ENCODE results near the gene JMJD8. TPM values are rescaled to one million over a fixed set of nuclear protein-coding genes. Genes with fewer than 3 reads are reported as not detected.

JMJD8 gene
- total and polyA plus RNA-seq, 9 of the 15 experiments (the other 6 are each of a cell fraction or from before 2014, with no cell fraction given): 1.2 to 50.6 (median 29.3) TPM

DNA sequence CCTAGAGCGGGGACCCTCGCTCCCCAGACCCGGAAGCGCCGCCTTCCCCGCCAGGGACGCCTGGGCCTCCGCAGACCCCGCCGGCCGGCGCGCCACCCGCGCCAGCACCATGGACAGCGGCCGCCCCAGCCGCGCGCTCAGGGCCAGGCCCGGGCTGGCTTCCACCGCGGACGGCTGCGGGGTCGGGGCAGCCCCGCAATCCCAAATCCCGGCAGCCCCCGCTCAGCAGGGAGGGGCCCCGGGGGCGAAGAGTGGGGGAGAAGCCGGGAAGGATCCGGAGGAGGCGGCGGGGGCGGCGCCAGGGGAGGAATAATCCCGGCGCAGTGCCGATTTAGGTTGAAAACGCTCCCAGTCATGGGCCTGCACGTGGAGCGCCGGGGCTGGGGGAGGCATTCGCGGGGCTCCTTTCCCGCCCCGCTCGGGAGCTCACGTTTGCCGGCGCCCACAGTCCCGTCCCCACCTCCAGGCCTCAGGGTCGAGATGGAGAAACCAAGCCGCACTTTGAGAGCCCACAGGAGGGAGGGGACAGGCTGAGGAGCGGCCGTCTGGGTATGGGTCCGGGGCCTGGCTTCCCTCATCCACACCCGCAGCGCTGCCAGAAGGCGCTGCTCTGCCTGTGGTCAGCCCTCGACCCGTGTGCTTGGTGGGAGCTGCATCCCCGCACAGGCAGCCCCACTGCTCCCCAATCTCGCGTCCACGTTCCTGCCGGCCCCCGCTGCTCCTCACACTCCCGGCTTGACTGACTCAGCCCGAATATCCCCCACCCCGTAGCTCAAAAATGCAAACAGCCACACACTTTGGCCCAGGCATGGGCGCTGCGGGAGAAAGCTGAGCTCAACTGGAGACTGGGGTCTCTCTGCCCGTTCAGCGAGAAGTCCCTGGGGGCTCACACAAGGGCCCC is 16.8 kb upstream of the JMJD8 start (continued):
- no peak; the same call in 1 of the 2 replicates for TF ChIP-seq CREB1 (IDR thresholded peaks at IDR 0.05)
- 0 out of 2 replicates have a peak, but pooled peaks have one; percentile 21 for TF ChIP-seq CREB1 (CRISPR knock-in tag; IDR thresholded peaks at IDR 0.05)
- TF ChIP-seq KAT2B (IDR thresholded peaks at IDR 0.05; ENCODE audit: low read depth, low read length): no peak
- TF ChIP-seq, protein P1, sequence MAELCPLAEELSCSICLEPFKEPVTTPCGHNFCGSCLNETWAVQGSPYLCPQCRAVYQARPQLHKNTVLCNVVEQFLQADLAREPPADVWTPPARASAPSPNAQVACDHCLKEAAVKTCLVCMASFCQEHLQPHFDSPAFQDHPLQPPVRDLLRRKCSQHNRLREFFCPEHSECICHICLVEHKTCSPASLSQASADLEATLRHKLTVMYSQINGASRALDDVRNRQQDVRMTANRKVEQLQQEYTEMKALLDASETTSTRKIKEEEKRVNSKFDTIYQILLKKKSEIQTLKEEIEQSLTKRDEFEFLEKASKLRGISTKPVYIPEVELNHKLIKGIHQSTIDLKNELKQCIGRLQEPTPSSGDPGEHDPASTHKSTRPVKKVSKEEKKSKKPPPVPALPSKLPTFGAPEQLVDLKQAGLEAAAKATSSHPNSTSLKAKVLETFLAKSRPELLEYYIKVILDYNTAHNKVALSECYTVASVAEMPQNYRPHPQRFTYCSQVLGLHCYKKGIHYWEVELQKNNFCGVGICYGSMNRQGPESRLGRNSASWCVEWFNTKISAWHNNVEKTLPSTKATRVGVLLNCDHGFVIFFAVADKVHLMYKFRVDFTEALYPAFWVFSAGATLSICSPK (IDR thresholded peaks at IDR 0.05; ENCODE audit: borderline replicate concordance): no peak
- TF ChIP-seq ZNF232 (CRISPR knock-in tag; IDR thresholded peaks at IDR 0.05): peak; percentile 37; the same call in 1 of the 2 replicates
- no peak for TF ChIP-seq GABPA (tag; conservative IDR thresholded peaks at IDR 0.05; ENCODE audit: low read depth)
- TF ChIP-seq, protein P2, sequence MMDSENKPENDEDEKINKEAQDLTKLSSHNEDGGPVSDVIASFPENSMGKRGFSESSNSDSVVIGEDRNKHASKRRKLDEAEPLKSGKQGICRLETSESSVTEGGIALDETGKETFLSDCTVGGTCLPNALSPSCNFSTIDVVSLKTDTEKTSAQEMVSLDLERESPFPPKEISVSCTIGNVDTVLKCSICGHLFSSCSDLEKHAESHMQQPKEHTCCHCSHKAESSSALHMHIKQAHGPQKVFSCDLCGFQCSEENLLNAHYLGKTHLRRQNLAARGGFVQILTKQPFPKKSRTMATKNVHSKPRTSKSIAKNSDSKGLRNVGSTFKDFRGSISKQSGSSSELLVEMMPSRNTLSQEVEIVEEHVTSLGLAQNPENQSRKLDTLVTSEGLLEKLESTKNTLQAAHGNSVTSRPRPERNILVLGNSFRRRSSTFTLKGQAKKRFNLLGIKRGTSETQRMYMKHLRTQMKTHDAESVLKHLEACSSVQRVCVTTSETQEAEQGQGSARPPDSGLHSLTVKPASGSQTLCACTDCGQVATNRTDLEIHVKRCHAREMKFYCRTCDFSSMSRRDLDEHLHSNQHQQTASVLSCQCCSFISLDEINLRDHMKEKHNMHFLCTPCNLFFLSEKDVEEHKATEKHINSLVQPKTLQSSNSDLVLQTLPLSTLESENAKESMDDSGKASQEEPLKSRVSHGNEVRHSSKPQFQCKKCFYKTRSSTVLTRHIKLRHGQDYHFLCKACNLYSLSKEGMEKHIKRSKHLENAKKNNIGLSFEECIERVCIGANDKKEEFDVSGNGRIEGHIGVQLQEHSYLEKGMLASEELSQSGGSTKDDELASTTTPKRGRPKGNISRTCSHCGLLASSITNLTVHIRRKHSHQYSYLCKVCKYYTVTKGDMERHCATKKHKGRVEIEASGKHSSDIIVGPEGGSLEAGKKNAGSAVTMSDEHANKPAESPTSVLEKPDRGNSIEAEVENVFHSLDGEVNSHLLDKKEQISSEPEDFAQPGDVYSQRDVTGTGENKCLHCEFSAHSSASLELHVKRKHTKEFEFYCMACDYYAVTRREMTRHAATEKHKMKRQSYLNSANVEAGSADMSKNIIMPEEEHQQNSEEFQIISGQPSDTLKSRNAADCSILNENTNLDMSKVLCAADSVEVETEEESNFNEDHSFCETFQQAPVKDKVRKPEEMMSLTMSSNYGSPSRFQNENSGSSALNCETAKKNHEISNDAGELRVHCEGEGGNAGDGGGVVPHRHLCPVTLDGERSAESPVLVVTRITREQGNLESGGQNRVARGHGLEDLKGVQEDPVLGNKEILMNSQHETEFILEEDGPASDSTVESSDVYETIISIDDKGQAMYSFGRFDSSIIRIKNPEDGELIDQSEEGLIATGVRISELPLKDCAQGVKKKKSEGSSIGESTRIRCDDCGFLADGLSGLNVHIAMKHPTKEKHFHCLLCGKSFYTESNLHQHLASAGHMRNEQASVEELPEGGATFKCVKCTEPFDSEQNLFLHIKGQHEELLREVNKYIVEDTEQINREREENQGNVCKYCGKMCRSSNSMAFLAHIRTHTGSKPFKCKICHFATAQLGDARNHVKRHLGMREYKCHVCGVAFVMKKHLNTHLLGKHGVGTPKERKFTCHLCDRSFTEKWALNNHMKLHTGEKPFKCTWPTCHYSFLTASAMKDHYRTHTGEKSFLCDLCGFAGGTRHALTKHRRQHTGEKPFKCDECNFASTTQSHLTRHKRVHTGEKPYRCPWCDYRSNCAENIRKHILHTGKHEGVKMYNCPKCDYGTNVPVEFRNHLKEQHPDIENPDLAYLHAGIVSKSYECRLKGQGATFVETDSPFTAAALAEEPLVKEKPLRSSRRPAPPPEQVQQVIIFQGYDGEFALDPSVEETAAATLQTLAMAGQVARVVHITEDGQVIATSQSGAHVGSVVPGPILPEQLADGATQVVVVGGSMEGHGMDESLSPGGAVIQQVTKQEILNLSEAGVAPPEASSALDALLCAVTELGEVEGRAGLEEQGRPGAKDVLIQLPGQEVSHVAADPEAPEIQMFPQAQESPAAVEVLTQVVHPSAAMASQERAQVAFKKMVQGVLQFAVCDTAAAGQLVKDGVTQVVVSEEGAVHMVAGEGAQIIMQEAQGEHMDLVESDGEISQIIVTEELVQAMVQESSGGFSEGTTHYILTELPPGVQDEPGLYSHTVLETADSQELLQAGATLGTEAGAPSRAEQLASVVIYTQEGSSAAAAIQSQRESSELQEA (IDR thresholded peaks at IDR 0.05; ENCODE audit: low read depth): no peak
- TF ChIP-seq RBM22 (IDR thresholded peaks at IDR 0.05; ENCODE audit: low read depth, low read length, poor library complexity, severe bottlenecking): no peak
- TF ChIP-seq BACH1 (tag; IDR thresholded peaks at IDR 0.05): no peak
- TF ChIP-seq RBM15 (IDR thresholded peaks at IDR 0.05; ENCODE audit: insufficient read depth, low read length): no peak

Data from K562 (cell line).